OCI-M1 (cell line): ENCODE results near the gene CCR5AS.

Experiments
- DNase-seq: peaks from one replicate; lab custom pipeline; 2025; lab: John Stamatoyannopoulos, UW

CCR5AS gene

DNA sequence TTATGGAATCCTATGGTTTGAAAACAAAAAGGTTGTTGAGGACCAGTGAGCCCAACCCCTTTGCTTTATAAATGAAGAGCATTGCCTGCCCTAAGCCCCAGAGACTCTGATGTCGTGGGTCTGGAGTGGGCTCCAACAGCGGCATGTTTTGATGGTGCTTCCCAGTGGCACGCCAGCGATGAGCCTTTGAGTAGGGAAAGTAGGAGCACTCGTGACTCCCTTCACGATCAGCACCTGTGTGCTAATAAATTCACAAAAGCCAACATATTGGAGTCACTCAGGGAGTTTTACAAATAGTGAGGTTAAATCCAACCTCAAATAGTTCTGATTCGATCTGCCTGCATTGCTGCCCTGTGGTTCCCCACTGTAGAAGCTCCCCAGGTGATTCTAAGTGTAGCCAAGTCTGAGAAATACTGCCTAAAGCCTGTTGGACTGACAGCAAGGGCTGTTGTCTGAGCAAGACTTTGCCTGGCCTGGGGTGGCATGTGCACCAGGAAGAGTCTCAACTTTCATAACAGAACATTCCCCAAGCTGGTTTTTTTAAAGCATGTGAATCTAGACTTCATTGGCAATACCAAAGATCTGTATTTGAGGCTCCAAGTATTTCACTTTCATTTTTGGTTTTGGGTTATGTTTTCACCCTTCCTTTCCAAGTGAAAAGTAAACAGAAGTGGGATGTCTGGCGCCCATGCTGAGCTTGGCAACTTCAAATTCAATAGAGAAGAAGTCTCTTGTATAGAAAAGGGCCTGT, 26.2 kb downstream of the CCR5AS start:
- DNase-seq, result peak; percentile 68

DNA sequence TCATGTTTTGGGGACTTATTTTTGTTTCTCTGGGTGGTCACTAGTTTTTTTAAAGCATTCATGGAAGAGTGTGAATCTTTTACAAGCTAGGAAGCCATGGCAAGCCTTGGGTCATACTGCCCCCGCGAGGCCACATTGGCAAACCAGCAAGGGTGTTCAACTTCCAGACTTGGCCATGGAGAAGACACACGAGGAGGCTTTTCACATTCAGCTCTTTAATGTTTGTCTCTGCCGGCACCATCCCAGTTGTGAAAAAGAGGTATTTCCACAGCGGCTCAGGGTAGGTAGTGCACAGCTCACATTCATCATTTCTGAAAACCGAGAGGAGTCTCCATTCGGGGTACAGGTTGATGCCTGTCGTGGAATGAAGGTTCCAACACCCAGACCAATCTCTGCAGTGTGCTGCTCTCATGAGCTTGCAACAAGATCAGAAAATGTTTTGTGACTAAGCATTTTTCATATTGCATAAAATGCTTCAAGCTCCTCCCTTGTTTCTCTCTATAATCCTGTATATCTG, 28.4 kb downstream of the CCR5AS start:
- peak; percentile 86 for DNase-seq

DNA sequence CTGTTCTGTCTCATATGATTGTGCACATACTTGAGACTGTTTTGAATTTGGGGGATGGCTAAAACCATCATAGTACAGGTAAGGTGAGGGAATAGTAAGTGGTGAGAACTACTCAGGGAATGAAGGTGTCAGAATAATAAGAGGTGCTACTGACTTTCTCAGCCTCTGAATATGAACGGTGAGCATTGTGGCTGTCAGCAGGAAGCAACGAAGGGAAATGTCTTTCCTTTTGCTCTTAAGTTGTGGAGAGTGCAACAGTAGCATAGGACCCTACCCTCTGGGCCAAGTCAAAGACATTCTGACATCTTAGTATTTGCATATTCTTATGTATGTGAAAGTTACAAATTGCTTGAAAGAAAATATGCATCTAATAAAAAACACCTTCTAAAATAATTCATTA, 31.1 kb downstream of the CCR5AS start:
- DNase-seq, result no peak

DNA sequence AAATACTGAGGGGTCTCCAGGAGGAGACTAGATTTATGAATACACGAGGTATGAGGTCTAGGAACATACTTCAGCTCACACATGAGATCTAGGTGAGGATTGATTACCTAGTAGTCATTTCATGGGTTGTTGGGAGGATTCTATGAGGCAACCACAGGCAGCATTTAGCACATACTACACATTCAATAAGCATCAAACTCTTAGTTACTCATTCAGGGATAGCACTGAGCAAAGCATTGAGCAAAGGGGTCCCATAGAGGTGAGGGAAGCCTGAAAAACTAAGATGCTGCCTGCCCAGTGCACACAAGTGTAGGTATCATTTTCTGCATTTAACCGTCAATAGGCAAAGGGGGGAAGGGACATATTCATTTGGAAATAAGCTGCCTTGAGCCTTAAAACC, 31.6 kb downstream of the CCR5AS start:
- no peak for DNase-seq

DNA sequence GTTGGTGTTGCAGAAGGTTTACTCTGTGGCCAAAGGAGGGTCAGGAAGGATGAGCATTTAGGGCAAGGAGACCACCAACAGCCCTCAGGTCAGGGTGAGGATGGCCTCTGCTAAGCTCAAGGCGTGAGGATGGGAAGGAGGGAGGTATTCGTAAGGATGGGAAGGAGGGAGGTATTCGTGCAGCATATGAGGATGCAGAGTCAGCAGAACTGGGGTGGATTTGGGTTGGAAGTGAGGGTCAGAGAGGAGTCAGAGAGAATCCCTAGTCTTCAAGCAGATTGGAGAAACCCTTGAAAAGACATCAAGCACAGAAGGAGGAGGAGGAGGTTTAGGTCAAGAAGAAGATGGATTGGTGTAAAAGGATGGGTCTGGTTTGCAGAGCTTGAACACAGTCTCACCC, 32.1 kb downstream of the CCR5AS start:
- no peak for DNase-seq

DNA sequence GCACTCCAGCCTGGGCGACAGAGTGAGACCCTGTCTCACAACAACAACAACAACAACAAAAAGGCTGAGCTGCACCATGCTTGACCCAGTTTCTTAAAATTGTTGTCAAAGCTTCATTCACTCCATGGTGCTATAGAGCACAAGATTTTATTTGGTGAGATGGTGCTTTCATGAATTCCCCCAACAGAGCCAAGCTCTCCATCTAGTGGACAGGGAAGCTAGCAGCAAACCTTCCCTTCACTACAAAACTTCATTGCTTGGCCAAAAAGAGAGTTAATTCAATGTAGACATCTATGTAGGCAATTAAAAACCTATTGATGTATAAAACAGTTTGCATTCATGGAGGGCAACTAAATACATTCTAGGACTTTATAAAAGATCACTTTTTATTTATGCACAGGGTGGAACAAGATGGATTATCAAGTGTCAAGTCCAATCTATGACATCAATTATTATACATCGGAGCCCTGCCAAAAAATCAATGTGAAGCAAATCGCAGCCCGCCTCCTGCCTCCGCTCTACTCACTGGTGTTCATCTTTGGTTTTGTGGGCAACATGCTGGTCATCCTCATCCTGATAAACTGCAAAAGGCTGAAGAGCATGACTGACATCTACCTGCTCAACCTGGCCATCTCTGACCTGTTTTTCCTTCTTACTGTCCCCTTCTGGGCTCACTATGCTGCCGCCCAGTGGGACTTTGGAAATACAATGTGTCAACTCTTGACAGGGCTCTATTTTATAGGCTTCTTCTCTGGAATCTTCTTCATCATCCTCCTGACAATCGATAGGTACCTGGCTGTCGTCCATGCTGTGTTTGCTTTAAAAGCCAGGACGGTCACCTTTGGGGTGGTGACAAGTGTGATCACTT, 34.1 kb downstream of the CCR5AS start:
- peak; percentile 74 for DNase-seq

DNA sequence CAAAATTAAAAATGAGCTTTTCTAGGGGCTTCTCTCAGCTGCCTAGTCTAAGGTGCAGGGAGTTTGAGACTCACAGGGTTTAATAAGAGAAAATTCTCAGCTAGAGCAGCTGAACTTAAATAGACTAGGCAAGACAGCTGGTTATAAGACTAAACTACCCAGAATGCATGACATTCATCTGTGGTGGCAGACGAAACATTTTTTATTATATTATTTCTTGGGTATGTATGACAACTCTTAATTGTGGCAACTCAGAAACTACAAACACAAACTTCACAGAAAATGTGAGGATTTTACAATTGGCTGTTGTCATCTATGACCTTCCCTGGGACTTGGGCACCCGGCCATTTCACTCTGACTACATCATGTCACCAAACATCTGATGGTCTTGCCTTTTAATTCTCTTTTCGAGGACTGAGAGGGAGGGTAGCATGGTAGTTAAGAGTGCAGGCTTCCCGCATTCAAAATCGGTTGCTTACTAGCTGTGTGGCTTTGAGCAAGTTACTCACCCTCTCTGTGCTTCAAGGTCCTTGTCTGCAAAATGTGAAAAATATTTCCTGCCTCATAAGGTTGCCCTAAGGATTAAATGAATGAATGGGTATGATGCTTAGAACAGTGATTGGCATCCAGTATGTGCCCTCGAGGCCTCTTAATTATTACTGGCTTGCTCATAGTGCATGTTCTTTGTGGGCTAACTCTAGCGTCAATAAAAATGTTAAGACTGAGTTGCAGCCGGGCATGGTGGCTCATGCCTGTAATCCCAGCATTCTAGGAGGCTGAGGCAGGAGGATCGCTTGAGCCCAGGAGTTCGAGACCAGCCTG, 35.1 kb downstream of the CCR5AS start:
- no peak for DNase-seq

DNA sequence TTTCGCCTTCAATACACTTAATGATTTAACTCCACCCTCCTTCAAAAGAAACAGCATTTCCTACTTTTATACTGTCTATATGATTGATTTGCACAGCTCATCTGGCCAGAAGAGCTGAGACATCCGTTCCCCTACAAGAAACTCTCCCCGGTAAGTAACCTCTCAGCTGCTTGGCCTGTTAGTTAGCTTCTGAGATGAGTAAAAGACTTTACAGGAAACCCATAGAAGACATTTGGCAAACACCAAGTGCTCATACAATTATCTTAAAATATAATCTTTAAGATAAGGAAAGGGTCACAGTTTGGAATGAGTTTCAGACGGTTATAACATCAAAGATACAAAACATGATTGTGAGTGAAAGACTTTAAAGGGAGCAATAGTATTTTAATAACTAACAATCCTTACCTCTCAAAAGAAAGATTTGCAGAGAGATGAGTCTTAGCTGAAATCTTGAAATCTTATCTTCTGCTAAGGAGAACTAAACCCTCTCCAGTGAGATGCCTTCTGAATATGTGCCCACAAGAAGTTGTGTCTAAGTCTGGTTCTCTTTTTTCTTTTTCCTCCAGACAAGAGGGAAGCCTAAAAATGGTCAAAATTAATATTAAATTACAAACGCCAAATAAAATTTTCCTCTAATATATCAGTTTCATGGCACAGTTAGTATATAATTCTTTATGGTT, 35.9 kb downstream of the CCR5AS start, which contains the start of gene CCR5:
Gene CCR5 (plus strand): TSS at position 108 of the 680 bp plus-strand sequence. CDS start 1,957 bp downstream, outside the sequence.
- no peak for DNase-seq

DNA sequence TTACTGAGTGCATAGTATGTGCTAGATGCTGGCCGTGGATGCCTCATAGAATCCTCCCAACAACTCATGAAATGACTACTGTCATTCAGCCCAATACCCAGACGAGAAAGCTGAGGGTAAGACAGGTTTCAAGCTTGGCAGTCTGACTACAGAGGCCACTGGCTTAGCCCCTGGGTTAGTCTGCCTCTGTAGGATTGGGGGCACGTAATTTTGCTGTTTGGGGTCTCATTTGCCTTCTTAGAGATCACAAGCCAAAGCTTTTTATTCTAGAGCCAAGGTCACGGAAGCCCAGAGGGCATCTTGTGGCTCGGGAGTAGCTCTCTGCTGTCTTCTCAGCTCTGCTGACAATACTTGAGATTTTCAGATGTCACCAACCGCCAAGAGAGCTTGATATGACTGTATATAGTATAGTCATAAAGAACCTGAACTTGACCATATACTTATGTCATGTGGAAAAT, 37.2 kb downstream of the CCR5AS start:
- DNase-seq, result no peak

DNA sequence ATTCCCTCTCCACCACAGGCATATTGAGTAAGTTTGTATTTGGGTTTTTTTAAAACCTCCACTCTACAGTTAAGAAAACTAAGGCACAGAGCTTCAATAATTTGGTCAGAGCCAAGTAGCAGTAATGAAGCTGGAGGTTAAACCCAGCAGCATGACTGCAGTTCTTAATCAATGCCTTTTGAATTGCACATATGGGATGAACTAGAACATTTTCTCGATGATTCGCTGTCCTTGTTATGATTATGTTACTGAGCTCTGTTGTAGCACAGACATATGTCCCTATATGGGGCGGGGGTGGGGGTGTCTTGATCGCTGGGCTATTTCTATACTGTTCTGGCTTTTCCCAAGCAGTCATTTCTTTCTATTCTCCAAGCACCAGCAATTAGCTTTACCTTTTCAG, 37.7 kb downstream of the CCR5AS start:
- DNase-seq, result no peak

DNA sequence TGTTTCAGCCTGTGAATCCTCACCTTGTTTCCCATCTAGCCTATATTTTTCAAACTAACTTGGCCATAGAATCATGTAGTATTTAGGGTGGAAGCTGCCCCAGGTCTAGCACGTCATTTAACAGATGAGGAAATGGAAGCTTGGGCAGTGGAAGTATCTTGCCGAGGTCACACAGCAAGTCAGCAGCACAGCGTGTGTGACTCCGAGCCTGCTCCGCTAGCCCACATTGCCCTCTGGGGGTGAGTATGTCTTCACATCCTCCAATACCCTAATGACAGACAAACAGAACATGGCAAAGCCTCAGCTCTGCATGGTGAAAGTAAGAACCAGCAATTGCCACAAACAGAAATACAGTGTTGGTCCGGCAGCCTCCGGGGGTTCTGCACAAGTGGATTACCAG, 38.3 kb downstream of the CCR5AS start:
- peak; percentile 93 for DNase-seq

DNA sequence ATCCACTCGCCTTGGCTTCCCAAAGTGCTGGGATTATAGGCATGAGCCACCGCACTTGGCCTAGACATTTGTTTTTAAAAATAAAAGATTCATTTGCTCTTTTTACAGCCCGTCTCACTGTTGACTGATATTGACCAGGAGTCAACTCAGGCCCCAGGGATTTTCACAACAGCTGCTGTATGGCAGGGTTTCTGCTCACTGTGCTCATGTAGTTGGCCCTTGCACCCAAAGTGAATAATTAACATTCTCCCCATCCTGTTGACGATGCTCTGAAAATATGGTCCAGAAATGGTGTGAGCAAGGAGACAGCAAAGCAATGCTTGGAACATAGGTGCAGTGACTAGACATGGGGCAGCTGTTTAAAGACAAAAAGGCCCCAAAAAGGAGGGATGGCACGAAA, 39.1 kb downstream of the CCR5AS start:
- DNase-seq, result no peak

DNA sequence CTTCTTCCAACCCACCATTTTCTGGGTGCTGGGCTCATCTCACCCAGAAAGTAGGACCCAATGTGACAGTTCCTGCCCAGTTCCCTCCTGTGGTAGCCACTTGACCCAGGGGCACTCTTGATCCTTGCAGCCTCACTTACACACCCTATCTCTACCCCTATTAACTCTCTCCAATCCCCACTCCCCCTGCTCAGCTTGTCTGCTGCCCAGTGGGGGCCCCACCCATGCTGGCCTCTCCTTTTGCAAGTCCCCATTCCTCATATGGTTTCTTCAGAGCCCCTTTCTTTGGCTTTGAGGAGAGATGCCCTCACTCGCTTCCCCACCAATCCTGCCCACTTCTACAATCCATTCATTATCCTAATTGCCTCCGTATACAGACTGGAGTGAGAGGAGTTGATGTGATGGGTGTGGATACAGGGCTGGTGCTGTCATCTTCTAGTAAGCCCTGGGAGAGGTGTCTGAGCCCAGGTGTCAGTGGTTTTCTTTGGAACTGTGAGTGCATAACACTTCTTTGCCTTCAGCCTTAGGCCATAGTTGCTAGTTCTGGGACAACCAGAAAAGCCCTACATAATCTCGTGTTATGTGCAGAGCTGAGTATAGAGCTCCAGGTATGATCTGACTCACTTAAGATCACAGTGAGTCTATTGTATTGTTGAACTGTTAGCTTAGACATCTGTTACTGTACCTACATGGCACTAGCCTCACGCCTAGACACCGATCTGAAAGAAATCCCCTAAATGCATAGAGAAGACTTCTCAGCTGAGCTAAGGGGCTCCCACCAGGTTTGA, 40.9 kb downstream of the CCR5AS start:
- DNase-seq, result no peak

DNA sequence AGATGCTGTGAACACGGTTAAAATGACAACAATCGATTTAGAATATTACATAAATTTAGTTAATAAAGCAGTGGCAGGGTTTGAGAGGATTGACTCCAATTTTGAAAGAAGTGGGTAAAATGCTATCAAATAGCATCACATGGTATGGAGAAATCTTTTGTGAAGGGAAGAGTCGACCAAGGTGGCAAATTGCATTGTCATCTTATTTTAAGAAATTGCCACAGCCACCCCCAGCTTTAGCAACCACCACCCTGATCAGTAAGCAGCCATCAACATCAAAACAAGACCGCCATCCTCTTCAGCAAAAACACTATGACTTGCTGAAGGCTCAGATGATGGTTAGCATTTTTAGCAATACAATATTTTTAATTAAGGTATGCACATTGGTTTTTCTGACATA, 41.8 kb downstream of the CCR5AS start:
- no peak for DNase-seq

DNA sequence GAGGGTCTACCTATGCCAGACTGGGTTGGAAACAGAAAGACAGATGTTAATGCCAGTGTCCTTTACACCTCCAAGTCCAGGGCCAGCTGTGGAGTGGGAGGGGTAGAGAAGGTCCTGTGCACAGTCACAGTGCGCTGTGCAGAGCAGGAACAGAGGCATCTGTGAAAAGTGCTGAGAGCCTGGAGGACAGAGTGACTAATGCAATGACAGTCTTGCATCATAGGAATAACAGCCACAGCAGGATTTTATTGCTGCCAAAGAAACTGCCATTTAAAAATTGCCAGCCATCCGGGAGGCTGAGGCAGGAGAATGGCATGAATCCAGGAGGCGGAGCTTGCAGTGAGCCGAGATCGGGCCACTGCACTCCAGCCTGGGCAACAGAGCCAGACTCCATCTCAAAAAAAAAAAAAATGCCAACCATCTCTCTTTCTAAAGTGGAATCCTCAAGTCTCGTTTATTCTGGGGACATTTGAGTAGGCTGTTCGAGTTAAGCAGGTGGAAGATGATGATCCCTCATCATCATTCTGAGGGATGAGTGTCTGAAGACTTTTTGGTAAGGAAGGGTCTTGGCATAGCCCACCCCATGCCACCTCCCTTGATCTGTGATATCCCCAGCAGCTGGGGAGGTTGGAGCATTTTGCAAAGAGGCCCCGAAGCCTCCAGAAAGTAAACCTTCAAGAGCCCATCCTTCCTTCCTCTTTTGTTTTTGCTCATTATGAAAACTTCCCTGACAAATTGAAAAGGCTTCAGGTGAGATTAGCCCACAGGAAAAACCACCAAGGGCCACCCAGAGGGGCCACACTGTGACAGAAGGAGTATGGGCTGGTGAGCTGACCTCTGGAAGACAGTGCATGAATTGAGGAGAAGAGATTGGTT, 45.2 kb downstream of the CCR5AS start:
- DNase-seq, result peak; percentile 58

DNA sequence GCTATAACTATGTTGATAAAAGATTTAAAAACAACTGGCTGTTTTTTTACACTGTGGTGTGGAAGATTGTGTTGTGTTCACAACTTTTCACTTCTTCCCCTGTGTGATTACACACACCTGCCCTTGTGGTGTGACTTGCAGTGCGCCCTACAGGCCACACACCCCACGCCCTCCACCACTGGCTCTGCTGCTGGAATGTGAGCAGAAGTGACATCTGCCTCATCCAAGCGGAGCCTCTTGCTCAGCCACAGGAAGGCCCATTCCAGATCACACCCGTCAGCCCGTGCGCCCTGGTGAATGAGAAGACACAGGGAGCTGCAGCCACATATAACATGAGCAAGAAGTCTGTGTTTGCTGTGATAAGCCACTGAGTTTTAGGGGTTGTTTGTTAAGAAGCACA, 46.0 kb downstream of the CCR5AS start:
- DNase-seq, result peak; percentile 50

DNA sequence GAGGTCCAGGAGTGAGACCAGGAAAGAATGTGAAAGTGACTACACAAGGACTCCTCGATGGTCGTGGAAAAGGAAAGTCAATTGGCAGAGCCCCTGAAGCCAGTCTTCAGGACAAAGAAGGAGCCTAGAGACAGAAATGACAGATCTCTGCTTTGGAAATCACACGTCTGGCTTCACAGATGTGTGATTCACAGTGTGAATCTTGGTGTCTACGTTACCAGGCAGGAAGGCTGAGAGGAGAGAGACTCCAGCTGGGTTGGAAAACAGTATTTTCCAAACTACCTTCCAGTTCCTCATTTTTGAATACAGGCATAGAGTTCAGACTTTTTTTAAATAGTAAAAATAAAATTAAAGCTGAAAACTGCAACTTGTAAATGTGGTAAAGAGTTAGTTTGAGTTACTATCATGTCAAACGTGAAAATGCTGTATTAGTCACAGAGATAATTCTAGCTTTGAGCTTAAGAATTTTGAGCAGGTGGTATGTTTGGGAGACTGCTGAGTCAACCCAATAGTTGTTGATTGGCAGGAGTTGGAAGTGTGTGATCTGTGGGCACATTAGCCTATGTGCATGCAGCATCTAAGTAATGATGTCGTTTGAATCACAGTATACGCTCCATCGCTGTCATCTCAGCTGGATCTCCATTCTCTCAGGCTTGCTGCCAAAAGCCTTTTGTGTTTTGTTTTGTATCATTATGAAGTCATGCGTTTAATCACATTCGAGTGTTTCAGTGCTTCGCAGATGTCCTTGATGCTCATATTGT, 47.0 kb downstream of the CCR5AS start:
- no peak for DNase-seq

DNA sequence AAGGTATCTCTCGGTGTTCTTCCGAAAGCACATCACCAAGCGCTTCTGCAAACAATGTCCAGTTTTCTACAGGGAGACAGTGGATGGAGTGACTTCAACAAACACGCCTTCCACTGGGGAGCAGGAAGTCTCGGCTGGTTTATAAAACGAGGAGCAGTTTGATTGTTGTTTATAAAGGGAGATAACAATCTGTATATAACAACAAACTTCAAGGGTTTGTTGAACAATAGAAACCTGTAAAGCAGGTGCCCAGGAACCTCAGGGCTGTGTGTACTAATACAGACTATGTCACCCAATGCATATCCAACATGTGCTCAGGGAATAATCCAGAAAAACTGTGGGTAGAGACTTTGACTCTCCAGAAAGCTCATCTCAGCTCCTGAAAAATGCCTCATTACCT, 48.4 kb downstream of the CCR5AS start:
- DNase-seq, result no peak

DNA sequence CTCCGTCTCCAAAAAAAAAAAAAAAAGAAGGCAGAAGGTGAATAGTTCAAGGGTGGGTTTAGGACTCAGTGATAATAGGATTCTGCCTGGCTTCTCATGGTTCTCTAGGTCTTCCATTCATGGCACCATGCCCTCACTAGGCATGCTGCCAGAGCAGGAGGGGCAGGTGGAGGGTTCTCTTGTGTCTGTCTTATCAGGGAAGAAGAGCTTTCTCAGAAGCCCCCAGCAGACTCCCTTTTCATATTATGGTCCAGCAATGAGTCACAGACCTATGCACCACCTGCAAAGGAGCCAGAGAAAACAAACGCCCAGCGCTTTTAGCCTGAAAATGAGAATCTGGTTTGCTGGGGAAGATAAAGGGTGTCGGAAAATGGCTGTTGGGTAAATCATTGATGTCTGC, 50.0 kb downstream of the CCR5AS start:
- no peak for DNase-seq
